Colonic mucosa (tissue), 4 donors: ENCODE results near the gene RPL35A. TPM values are rescaled to one million over a fixed set of nuclear protein-coding genes. Genes with fewer than 3 reads are reported as not detected.
"Not testable (repeated sequence)": the region's sequence is repeated elsewhere in the genome, so short reads cannot be mapped to it uniquely, and the experiment has no call there.

Source experiments
- DNase-seq: peaks from one replicate; pipeline ENCODE4 v3.0.0-alpha.2; 2020
- H3K27ac ChIP-seq: fragments of 200-600 bp; one replicate; pipeline ENCODE4 v1.8.0; 2021
- H3K27me3 ChIP-seq: fragments of 200-600 bp; one replicate; pipeline ENCODE4 v1.8.0; 2021
- H3K36me3 ChIP-seq: fragments of 200-600 bp; one replicate; pipeline ENCODE4 v1.8.0; 2021
- H3K4me1 ChIP-seq: fragments of 200-600 bp; one replicate; pipeline ENCODE4 v1.8.0; 2021; ENCODE audit warnings: mild to moderate bottlenecking
- H3K4me3 ChIP-seq: fragments of 200-600 bp; one replicate; pipeline ENCODE4 v1.8.0; 2021
- H3K9ac ChIP-seq, 2 donors: one replicate each; pipeline ENCODE4 v1.7.0; 2013; ENCODE audit warnings: control low read depth in 2 of 2, low read depth in 2 of 2, low read length in 2 of 2
- H3K9me3 ChIP-seq: fragments of 200-600 bp; one replicate; pipeline ENCODE4 v1.8.0; 2021
- CTCF ChIP-seq: fragments of 200-600 bp; IDR thresholded peaks from one replicate; pipeline ENCODE4 v1.8.0; 2022; ENCODE audit warnings: antibody characterized with exemption, mild to moderate bottlenecking
- intact Hi-C: fragments of 100-400 bp; cut with DNase I; formaldehyde crosslinking; loops from one replicate; pipeline ENCODE4 v1.14.1; 2022
- total RNA-seq, 2 donors: library from RNA; stranded (reverse); fragmentation: NEBNext Ultra II Directional in 1 of 2; extraction: Animal tissue kit (Norgen Biotek cat#: 25700) in 1 of 2; gene quantifications; one replicate each; pipeline ENCODE4 v1.2.1, GENCODE V29; 2021
- donor health status: healthy.
- donor health status: DM: no; HTN: no; CAD: no.
- donor health status: DM: no; HTN: no; CAD: no.

Gene RPL35A
- total RNA-seq, 2 donors from 2014 or later = 758 to 777 TPM

- Histone ChIP-seq H3K4me3 (peak overlapping the region; percentile 79), H3K4me1 (no peaks in the 10 kb centered on the region), H3K36me3 (no peaks in the 10 kb centered on the region), H3K9me3 (no peaks in the 10 kb centered on the region), H3K9ac (peak overlapping the region; percentile 77 to 82), H3K27ac (peak overlapping the region; percentile 58), H3K27me3 (no peaks in the 10 kb centered on the region)
- intact Hi-C loops = no loop called here
- TF ChIP-seq CTCF = no peak
- DNase-seq = no peak
Measured at GRCh38 chr3:197960694-197961581, 10.9 kb downstream of the RPL35A start.

- intact Hi-C loops = no loop called here
- no peak overlapping the region for H3K9ac ChIP-seq
- no peak overlapping the region for H3K4me3 ChIP-seq
- TF ChIP-seq CTCF = no peak
- H3K4me1 ChIP-seq = no peaks in the 10 kb centered on the region
- H3K27ac ChIP-seq = no peak overlapping the region
- DNase-seq = no peak
- H3K27me3 ChIP-seq = no peaks in the 10 kb centered on the region
- H3K36me3 ChIP-seq = no peaks in the 10 kb centered on the region
- no peaks in the 10 kb centered on the region for H3K9me3 ChIP-seq
Measured at GRCh38 chr3:197961582-197961945, 11.6 kb downstream of the RPL35A start.

- DNase-seq = no peak
- no peak for TF ChIP-seq CTCF
- Histone ChIP-seq H3K9ac (no peak overlapping the region), H3K27me3 (no peaks in the 10 kb centered on the region), H3K4me3 (no peak overlapping the region), H3K27ac (no peak overlapping the region), H3K9me3 (no peaks in the 10 kb centered on the region), H3K36me3 (no peaks in the 10 kb centered on the region), H3K4me1 (no peaks in the 10 kb centered on the region)
- intact Hi-C loops = no loop called here
Measured at GRCh38 chr3:197963019-197963637, 13.1 kb downstream of the RPL35A start.

DNA sequence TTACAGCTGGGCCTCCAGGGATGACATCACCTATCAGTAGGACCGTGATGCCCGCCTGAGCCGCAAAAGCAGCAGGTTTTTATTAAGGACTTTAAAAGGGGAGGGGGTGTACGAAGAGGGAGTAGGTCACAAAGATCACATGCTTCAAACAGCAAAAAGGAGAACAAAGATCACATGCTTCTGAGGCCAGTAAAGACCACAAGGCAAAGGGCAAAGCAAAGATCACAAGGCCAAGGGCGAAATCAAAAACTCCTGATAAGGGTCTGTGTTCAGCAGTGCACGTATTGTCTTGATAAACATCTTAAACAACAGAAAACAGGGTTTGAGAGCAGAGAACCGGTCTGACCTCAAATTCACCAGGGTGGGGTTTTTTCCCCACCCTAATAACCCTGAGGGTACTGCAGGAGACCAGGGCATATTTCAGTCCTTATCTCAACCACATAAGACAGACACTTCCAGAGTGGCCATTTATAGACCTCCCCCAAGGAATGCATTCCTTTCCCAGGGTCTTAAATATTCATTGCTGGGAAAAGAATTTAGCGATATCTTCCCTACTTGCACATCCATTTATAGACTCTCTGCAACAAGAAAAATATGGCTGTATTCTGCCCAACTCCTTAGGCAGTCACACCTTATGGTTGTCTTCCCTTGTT, 17.5 kb downstream of the RPL35A start:
- H3K27ac ChIP-seq, H3K36me3 ChIP-seq, H3K9ac ChIP-seq, H3K9me3 ChIP-seq, H3K27me3 ChIP-seq, intact Hi-C loops, H3K4me3 ChIP-seq, DNase-seq, H3K4me1 ChIP-seq: not testable (repeated sequence)

- intact Hi-C loops = no loop called here
- Histone ChIP-seq H3K9me3 (no peaks in the 10 kb centered on the region), H3K36me3 (no peaks in the 10 kb centered on the region), H3K27me3 (no peaks in the 10 kb centered on the region), H3K4me1 (no peaks in the 10 kb centered on the region), H3K27ac (no peak overlapping the region), H3K4me3 (no peak overlapping the region), H3K9ac (no peak overlapping the region)
- TF ChIP-seq CTCF = no peak
- no peak for DNase-seq
Measured at GRCh38 chr3:197970588-197970987, 20.6 kb downstream of the RPL35A start.
